Measurements from ENCODE around the gene C2orf49.

Gene C2orf49

DNA sequence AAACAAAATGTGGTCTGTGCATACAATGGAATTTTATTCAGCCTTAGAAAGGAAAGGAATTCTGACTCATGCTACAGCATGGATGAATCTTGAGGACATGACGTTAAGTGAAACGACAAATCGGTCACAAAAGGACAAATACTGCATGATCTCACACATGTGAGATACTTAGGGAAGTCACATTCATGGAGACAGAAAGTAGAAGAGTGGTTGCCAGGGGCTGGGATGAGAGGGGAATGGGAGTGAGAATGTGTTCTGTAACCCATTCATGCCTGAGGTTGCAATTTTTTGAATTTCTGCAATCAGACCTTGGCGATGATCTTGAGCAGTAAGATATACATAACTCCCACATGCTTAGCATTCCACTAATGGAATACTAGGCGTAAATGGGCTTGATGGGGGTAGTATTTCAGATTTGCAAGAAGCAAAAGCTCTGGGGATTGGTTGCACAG lies 39.5 kb downstream of the C2orf49 start:
- CTCF ChIA-PET = no interaction called here
- Mint-ChIP-seq H3K4me3 (no peak overlapping the region), H3K27ac (no peak overlapping the region), H3K9me3 (no peaks in the 10 kb centered on the region), H3K36me3 (no peaks in the 10 kb centered on the region), H3K4me1 (peaks cover 11% of the 10 kb centered on the region), H3K27me3 (no peaks in the 10 kb centered on the region)
- DNase-seq = no peak

DNA sequence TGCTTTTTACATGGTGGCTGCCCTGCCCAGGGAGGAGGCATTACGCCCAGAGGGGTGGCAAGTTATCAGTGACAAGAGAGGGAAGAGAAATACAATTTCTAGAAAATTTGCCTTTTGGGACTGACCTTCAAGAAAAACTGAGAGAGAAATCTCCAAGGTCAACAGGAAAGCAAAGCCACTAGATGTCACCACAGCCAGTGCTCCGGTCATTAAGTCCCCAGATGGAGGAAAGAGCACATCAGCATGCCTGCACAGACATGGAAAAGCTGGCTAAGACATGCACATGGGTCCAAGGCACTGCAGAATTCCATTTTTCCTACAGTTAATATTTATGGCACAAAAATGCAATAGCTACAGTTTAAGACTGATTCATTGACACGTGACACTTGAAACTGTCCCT lies 40.5 kb downstream of the C2orf49 start:
- Mint-ChIP-seq H3K9me3 (no peaks in the 10 kb centered on the region), H3K4me3 (no peak overlapping the region), H3K27me3 (no peaks in the 10 kb centered on the region), H3K36me3 (no peaks in the 10 kb centered on the region), H3K4me1 (peaks cover 11% of the 10 kb centered on the region), H3K27ac (no peak overlapping the region)
- no peak for DNase-seq
- CTCF ChIA-PET = interaction anchor here (1.7 kb wide), 1 partner anchor 143 kb away, joined by 4 read pairs; no protein-coding TSS in a partner anchor

DNA sequence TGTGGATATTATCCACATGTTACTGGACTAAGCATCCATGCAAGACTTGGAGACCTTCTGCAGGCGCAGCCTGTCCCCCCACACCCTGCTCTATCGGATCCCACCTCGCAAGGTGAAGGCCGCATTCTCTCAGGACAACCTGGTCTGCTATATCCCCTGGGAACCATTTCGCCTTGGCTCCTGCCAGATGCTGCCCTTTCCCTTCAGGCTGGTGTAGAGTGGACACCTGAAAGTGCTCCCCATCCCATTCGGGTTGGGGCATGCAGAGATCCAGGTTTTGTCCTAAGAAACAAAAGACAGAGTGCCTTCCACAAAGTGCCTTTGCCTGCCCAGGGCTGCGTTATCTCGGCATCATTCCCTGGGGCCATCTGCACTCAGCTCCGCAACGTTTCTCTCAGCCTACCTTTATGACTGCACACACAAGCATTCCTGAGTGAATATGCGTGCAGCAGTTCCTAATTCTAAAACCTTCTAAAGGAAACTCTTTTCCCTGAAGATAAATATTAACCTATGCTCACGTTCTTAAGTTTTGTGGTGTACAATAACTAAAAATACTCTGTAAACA lies 41.0 kb downstream of the C2orf49 start:
- DNase-seq = no peak
- H3K4me3 Mint-ChIP-seq = no peak overlapping the region
- no peaks in the 10 kb centered on the region for H3K36me3 Mint-ChIP-seq
- no peaks in the 10 kb centered on the region for H3K27me3 Mint-ChIP-seq
- peaks cover 9% of the 10 kb centered on the region for H3K4me1 Mint-ChIP-seq
- H3K27ac Mint-ChIP-seq = no peak overlapping the region
- H3K9me3 Mint-ChIP-seq = no peaks in the 10 kb centered on the region
- CTCF ChIA-PET = interaction anchor here (1.7 kb wide), 1 partner anchor 143 kb away, joined by 4 read pairs; no protein-coding TSS in a partner anchor

DNA sequence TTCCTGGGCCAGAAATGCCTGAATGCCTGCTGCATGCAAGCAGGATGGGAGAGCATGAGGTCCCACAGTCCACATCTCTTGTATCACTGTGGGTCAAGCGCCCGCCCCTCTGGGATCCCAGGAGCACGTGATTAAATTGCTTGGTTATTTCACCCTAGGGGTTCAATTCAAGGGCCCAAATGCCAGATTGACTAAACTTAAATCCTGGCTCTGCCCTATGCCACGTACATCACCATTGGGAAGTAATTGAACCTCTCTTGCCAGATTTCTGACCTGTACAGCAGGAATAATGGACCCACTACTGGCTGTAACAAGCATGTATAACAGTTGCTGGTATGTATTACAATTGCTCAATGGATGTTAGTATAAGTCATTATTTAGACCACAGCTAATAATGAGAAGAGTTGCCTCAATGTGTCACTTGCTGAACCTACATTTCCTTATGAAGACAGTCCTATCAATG lies 41.6 kb downstream of the C2orf49 start:
- CTCF ChIA-PET = interaction anchor here (1.7 kb wide), 1 partner anchor 142 kb away, joined by 4 read pairs; no protein-coding TSS in a partner anchor
- Mint-ChIP-seq H3K9me3 (no peaks in the 10 kb centered on the region), H3K27me3 (no peaks in the 10 kb centered on the region), H3K36me3 (no peaks in the 10 kb centered on the region), H3K4me3 (no peak overlapping the region), H3K4me1 (peaks cover 3% of the 10 kb centered on the region), H3K27ac (no peak overlapping the region)
- no peak for DNase-seq

DNA sequence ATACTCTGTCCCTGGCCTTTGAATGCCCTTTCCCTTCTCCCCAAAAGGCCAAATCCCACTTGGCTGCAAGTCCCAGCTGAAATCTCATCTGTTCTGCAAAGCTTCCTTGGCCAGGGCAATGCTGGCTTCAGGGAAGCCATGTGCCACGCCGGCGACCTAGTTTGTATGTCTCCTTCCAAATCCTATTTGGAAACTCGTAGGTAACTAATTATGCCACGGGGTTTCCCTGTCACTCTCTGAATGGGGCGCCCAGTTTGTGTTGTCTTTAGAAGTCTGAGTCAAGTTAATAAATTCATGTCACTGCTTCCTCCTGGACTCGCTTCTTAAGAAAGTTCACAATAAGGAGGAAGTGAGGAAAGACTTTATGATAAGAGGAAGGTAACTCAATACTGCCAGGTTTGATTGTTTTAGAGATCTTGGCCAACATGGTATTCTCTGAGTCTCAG lies 42.4 kb downstream of the C2orf49 start:
- H3K4me1 Mint-ChIP-seq = no peaks in the 10 kb centered on the region
- no peaks in the 10 kb centered on the region for H3K9me3 Mint-ChIP-seq
- CTCF ChIA-PET = interaction anchor here (1.7 kb wide), 1 partner anchor 141 kb away, joined by 4 read pairs; no protein-coding TSS in a partner anchor
- no peak overlapping the region for H3K4me3 Mint-ChIP-seq
- no peak for DNase-seq
- H3K27me3 Mint-ChIP-seq = no peaks in the 10 kb centered on the region
- no peaks in the 10 kb centered on the region for H3K36me3 Mint-ChIP-seq
- no peak overlapping the region for H3K27ac Mint-ChIP-seq

DNA sequence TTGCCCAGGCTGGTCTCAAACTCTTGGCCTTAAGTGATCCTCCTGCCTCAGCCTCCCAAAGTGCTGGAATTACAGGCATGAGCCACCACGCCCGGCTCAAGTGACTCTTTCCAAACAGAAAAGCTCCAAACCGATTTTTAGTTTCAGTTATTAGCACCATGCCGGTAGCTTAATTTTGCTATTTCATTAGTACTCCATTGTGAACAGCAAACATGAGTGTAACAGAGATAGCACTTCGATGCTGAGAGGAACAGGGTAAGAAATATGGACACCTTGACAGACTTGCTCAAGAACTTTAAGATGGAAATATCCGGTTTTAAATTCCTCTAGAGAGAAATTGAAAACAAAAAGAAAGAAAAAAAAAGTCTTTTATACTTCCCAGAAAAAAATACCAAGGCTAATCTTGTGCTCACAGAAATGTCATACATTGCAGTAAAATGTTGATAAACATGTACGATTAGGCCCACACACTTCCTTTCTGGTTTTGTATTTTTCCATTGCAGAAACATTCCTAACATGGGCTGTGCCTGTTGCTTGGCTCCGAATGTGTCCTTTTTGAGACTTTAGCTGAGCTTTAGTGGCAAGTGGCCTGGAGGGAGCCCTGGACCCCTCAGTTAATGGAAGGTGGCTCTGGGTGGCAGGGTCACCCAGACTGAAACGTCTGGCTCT lies 43.2 kb downstream of the C2orf49 start:
- Mint-ChIP-seq H3K27me3 (no peaks in the 10 kb centered on the region), H3K36me3 (no peaks in the 10 kb centered on the region), H3K4me3 (no peak overlapping the region), H3K27ac (no peak overlapping the region), H3K9me3 (no peaks in the 10 kb centered on the region), H3K4me1 (no peaks in the 10 kb centered on the region)
- DNase-seq = no peak
- CTCF ChIA-PET = no interaction called here

DNA sequence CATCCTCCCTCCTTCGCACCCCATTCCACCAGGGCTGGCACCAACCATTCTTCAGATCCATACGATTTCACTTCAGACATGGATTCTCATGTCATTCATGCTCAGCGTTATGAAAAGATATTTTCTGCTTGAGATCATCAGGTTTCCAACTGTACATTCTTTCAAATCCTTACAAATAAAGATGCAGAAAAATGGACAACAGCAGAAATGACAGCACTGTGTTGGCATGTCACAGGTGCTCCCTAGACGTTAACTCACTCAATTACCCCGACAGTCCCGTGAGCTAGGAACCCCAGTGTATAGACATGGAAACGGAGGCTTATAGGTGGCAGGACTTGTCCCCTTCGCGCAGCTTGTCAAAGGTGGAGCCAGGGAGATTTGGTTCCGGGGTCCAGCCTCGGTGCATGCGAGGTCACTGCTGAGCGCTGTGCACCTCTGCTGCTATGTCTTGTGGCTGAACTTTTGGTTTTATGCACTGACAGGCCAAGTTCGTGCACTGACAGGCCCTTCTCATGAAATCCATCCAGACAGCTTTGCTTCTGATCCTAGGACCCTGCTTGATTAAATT lies 43.8 kb downstream of the C2orf49 start:
- Mint-ChIP-seq H3K36me3 (no peaks in the 10 kb centered on the region), H3K9me3 (no peaks in the 10 kb centered on the region), H3K4me1 (no peaks in the 10 kb centered on the region), H3K4me3 (no peak overlapping the region), H3K27ac (no peak overlapping the region), H3K27me3 (no peaks in the 10 kb centered on the region)
- no peak for DNase-seq
- CTCF ChIA-PET = no interaction called here

DNA sequence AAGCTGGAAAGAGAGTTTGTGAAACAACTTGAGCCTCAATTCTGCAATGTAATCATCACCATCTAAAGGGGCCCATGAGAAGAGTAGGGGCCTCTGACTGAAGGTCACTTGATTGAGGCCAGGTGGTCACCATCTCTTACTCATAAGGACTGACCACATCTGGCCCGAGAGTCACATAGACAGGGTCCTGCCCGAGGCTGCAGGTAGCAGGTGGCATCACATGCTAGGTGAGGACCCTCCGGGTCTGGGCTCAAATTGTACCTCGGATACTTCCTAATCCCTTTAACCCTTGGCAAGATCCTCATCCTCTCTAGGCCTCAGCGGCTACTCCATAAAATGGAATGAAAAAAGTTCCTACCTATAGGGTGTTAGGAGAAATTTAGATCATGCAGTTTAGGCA lies 44.8 kb downstream of the C2orf49 start:
- no peak overlapping the region for H3K4me3 Mint-ChIP-seq
- no peaks in the 10 kb centered on the region for H3K4me1 Mint-ChIP-seq
- no peaks in the 10 kb centered on the region for H3K27me3 Mint-ChIP-seq
- no peaks in the 10 kb centered on the region for H3K36me3 Mint-ChIP-seq
- CTCF ChIA-PET = no interaction called here
- DNase-seq = no peak
- H3K9me3 Mint-ChIP-seq = no peaks in the 10 kb centered on the region
- H3K27ac Mint-ChIP-seq = no peak overlapping the region

DNA sequence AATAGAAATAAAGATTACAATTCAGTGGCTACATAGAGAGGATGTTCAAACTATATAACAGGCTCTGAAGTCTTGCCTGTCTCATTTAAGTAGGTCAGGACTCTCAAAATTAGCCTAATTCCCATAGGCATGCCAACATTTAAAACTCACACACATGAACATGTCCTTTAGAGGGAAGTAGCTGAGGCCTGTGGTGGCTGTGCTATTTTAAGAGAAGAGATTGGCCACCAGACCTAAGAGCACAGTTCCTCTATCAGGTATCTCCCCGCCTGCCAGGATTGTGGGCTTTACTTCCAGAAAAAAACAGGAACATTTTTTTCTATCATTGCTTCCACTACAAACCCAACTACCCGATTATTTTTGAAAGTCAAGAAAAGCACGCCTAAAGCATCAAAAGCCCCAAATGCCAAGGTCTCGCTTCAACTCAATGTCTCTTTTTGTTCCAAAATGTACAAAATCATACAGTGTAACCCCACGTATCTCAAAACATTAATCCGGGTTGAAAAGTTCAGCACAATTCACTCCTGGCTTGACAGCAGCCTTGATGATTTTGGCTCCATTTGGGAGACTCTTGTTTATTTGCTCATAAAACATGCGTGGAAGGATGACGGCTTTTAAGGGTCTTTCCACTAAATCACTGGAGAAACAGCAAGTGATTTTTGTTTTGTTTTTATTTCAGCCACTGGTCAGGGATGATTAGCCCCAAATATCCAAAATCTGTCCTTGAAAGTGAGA lies 46.3 kb downstream of the C2orf49 start:
- Mint-ChIP-seq H3K4me1 (no peaks in the 10 kb centered on the region), H3K36me3 (no peaks in the 10 kb centered on the region), H3K4me3 (no peak overlapping the region), H3K27me3 (no peaks in the 10 kb centered on the region), H3K27ac (no peak overlapping the region), H3K9me3 (no peaks in the 10 kb centered on the region)
- CTCF ChIA-PET = no interaction called here
- DNase-seq = no peak

DNA sequence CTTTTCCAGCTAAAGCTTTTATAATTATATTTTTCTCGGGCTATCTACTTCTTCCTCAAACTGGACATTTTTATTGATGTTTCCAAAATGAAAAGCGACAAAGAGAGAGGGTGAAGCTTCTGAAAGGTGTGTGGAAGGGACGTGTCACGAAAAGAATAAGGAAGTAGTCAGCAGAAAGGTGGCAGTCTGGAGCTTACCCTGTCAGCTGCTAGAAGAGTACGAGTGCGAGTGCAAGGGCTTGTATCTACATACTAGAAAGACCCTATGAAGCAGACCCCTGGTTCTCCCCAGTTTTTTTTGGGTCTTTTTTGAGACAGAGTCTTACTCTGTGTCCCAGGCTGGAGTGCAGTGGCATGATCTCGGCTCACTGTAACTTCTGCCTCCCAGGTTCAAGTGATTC lies 46.9 kb downstream of the C2orf49 start:
- Mint-ChIP-seq H3K27me3 (no peaks in the 10 kb centered on the region), H3K27ac (no peak overlapping the region), H3K4me1 (no peaks in the 10 kb centered on the region), H3K4me3 (no peak overlapping the region), H3K9me3 (no peaks in the 10 kb centered on the region), H3K36me3 (no peaks in the 10 kb centered on the region)
- DNase-seq = no peak
- CTCF ChIA-PET = no interaction called here

DNA sequence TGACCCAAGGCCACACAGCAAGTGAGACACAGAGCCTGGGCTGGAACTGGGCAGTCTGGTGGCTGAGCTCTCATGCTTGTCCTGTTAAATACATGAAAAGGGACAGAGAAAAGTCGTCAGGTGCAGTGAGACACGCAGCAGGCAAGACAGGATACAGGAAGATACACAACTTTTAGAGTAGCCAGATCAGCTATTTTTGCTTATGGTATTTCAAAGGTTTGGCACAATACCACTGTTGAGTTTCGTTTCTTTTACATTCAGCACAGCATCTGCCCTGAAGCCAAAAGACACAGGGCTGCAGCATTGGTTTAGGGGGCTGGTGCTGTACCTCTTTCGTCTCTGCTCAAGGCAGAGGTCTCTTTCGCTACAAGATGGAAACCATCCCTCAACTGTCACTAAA lies 47.5 kb downstream of the C2orf49 start:
- Mint-ChIP-seq H3K27ac (no peak overlapping the region), H3K27me3 (no peaks in the 10 kb centered on the region), H3K4me1 (no peaks in the 10 kb centered on the region), H3K36me3 (no peaks in the 10 kb centered on the region), H3K4me3 (no peak overlapping the region), H3K9me3 (no peaks in the 10 kb centered on the region)
- DNase-seq = no peak
- CTCF ChIA-PET = no interaction called here

DNA sequence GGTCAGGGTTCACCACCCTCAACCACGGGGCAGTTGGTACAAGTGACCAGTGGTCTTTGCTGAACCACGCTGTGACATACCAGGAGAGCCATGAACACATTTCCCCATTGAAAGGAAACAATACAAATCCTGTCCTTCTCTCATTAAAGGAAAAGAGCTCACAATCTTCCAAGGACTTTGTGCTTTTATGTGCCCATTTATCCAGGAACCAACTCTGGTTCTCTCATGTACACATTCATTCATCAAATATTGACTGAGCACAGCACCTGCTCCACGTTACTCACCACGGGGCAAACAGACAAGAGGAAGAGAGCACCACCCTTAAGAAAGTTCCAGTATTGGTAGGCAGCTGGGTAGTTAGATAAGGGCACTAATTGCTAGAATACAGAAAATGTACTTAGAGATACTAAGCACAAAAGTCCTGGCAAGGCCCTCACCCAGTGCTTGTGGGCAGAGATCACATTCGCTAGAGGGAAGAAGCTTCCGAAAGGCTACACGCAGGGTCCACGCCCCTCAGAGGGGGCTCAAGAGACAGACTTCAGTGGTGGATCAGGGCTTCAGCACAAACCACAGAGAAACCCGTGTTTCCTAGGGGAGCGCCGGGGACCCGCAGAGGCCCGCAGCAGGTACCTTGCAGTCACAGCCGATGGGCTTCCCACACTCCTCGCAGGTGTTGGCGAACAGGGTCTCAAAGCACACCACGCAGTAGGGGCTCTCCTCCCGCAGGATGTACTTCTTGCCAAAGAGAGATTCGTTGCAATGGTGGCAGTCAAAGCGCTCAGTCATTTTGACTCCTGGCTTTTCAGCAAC lies 48.6 kb downstream of the C2orf49 start:
- Mint-ChIP-seq H3K4me1 (no peaks in the 10 kb centered on the region), H3K27ac (no peak overlapping the region), H3K27me3 (no peaks in the 10 kb centered on the region), H3K4me3 (no peak overlapping the region), H3K36me3 (no peaks in the 10 kb centered on the region), H3K9me3 (no peaks in the 10 kb centered on the region)
- CTCF ChIA-PET = no interaction called here
- no peak for DNase-seq

DNA sequence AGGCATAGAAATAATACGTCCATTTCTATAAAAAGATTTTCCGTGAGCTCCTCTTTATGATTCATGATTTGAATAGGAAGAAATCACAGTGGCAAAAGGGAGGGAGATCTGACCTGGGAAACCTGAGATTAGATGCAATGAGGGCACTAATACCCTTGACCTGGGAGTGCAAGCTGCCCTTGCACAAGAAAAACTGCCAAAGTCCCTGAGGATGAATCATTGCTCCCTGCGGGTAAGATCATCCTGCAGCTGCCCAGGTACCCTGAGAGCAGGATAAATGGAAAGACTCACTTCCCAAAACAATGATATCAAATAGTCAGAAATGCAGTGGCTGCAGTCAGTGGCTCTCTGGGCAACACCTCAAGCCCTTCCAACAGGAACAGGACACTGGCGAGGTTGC lies 49.9 kb downstream of the C2orf49 start:
- Mint-ChIP-seq H3K4me3 (no peak overlapping the region), H3K4me1 (no peaks in the 10 kb centered on the region), H3K27me3 (no peaks in the 10 kb centered on the region), H3K36me3 (no peaks in the 10 kb centered on the region), H3K9me3 (no peaks in the 10 kb centered on the region), H3K27ac (no peak overlapping the region)
- no peak for DNase-seq
- CTCF ChIA-PET = no interaction called here

DNA sequence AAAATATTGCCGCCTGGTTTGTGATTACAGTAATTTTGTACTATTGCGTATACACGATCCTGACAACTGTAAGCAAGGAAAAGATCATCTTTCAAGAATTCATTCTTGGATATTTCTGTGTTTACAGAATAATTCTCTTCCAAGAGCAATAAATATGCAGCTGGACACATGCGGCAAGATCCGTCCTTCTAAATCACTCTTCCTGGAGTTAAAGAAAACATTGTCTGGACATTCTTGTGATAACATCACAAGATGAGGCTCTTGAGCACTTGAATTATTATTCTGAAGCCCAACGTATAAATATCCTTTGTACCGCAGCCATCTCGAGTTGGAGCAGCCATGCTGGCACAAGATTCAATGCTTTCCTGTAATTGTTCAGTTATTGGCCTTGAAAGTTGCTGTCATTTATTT lies 51.6 kb downstream of the C2orf49 start:
- no peak overlapping the region for H3K4me3 Mint-ChIP-seq
- no peaks in the 10 kb centered on the region for H3K9me3 Mint-ChIP-seq
- H3K4me1 Mint-ChIP-seq = no peaks in the 10 kb centered on the region
- no peaks in the 10 kb centered on the region for H3K36me3 Mint-ChIP-seq
- DNase-seq = no peak
- no peak overlapping the region for H3K27ac Mint-ChIP-seq
- H3K27me3 Mint-ChIP-seq = no peaks in the 10 kb centered on the region
- CTCF ChIA-PET = interaction anchor here (1.2 to 1.6 kb wide), 2 partner anchors 10 to 133 kb away, joined by 3 to 5 read pairs; partner anchors contain the start of gene FHL2
